ENCODE measurements around the gene INVS. TPM values are rescaled to one million over a fixed set of nuclear protein-coding genes. Genes with fewer than 3 reads are reported as not detected.

INVS gene
- total and polyA plus RNA-seq, 2 experiments from 2014 or later: 8.5 to 17.0 TPM

DNA sequence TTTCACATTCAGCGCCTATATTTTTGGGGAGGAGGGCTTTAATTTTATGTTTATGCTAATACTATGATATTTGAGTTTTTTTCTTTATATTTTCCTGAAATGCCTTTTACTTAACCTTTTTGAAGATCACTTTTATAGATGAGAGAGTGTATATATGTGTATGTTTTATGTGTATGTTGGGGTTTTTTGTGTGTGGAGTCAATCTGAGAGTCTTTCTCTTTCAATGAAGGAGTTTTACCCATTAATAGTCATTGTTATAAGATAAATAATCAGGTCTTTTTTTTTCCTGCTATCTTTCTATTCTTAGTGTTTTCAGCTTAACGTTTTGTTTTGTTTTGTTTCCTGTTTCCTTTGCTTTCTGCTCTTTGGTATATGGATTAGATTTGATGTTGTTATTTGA is 141.5 kb downstream of the INVS start:
- DNase-seq: no peak
- Histone ChIP-seq H3K9me3 (ENCODE audit: low read depth) (no peaks in the 10 kb centered on the region), H4K20me1 (ENCODE audit: insufficient read depth) (0 out of 2 replicates have a peak, but pooled peaks cover 5% of the 10 kb centered on the region), H2AFZ (no peak overlapping the region), H3K4me3 (no peak overlapping the region), H3K9me2 (ENCODE audit: insufficient read depth) (no peaks in the 10 kb centered on the region), H3K27me3 (replicated peaks; ENCODE audit: insufficient read depth) (no peaks in the 10 kb centered on the region), H3K79me2 (ENCODE audit: insufficient read depth) (no peaks in the 10 kb centered on the region; the same call in 1 of the 2 replicates), H3K36me3 (ENCODE audit: low read depth) (no peaks in the 10 kb centered on the region), H3K9ac (no peak overlapping the region), H3F3A (ENCODE audit: insufficient read depth) (no peaks in the 10 kb centered on the region), H3K4me2 (ENCODE audit: unreplicated experiment) (no peak overlapping the region), H3K4me1 (ENCODE audit: insufficient read depth) (no peaks in the 10 kb centered on the region), H3K27ac (no peak overlapping the region)
- TF ChIP-seq EZH2 (IDR thresholded peaks at IDR 0.05; ENCODE audit: insufficient read depth, poor library complexity, severe bottlenecking): no peak
- TF ChIP-seq EZH2phosphoT487 (IDR thresholded peaks at IDR 0.05; ENCODE audit: insufficient read depth, low read depth): no peak
- 77 to 83% methylated on average over 2 of the region's 2 CpGs for WGBS, 2 experiments (ENCODE audit: low coverage in 1 of 2, low lambda C conversion rate in 2 of 2, missing lambda C conversion rate in 2 of 2)
- in situ Hi-C loops (cut with MboI): no loop called here

DNA sequence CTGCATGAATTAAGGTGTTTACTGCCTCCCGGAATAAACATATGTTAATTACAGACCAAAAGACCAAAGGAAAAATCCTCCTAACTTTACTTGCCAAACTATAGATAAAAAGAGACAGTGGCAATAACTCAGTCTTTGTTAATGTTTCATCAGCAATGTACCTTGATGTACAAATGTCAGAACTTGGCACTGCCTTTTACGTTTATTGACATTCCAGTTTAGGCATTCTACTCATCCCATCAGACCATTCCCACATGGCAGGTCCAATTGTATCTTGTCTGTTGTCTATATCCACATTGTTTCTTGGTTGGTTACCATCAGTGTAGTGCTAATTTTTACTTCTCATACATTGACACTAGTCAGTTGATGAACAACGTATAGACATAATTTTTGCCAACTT is 168.2 kb downstream of the INVS start:
- Histone ChIP-seq H3K27ac (no peak overlapping the region), H3K27me3 (replicated peaks; ENCODE audit: insufficient read depth) (no peaks in the 10 kb centered on the region), H3F3A (ENCODE audit: insufficient read depth) (no peaks in the 10 kb centered on the region), H3K4me3 (no peak overlapping the region), H3K36me3 (ENCODE audit: low read depth) (no peaks in the 10 kb centered on the region), H3K4me1 (ENCODE audit: insufficient read depth) (no peaks in the 10 kb centered on the region), H3K9me3 (ENCODE audit: low read depth) (no peaks in the 10 kb centered on the region), H4K20me1 (ENCODE audit: insufficient read depth) (no peaks in the 10 kb centered on the region), H3K9ac (no peak overlapping the region), H2AFZ (no peak overlapping the region), H3K9me2 (ENCODE audit: insufficient read depth) (no peaks in the 10 kb centered on the region), H3K79me2 (ENCODE audit: insufficient read depth) (no peaks in the 10 kb centered on the region), H3K4me2 (ENCODE audit: unreplicated experiment) (no peak overlapping the region)
- 95 to 99% methylated on average over 3 of the region's 3 CpGs for WGBS, 2 experiments (ENCODE audit: low coverage in 1 of 2, low lambda C conversion rate in 2 of 2, missing lambda C conversion rate in 2 of 2)
- no peak for DNase-seq
- in situ Hi-C loops (cut with MboI): no loop called here
- TF ChIP-seq EZH2phosphoT487 (IDR thresholded peaks at IDR 0.05; ENCODE audit: insufficient read depth, low read depth): no peak
- no peak for TF ChIP-seq EZH2 (IDR thresholded peaks at IDR 0.05; ENCODE audit: insufficient read depth, poor library complexity, severe bottlenecking)

DNA sequence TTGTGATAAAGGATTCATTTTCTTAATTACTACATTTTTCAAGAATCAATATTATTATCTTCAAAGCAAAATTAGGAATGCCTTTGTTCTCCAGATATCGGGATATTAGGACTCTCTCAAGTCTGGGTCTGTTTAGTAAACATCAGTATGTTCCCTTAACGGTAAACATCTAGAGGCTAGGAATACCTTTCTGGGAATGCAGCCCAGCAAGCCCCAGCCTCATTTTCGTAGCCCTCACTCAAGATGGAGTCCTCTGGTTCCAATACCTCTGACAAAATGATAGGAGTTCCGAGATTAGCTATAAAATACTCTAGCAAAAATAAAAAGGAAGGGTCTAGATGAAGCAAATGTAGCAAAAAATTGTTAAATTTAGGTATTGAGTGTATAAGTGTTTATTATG is 169.2 kb downstream of the INVS start:
- 96 to 98% methylated on average over 4 of the region's 4 CpGs for WGBS, 2 experiments (ENCODE audit: low coverage in 1 of 2, low lambda C conversion rate in 2 of 2, missing lambda C conversion rate in 2 of 2)
- Histone ChIP-seq H3K9me3 (ENCODE audit: low read depth) (no peaks in the 10 kb centered on the region), H3K9ac (no peak overlapping the region), H3K79me2 (ENCODE audit: insufficient read depth) (no peaks in the 10 kb centered on the region), H2AFZ (no peak overlapping the region), H3F3A (ENCODE audit: insufficient read depth) (no peaks in the 10 kb centered on the region), H3K4me3 (no peak overlapping the region), H3K4me2 (ENCODE audit: unreplicated experiment) (no peak overlapping the region), H3K9me2 (ENCODE audit: insufficient read depth) (no peaks in the 10 kb centered on the region), H3K27ac (no peak overlapping the region), H4K20me1 (ENCODE audit: insufficient read depth) (no peaks in the 10 kb centered on the region), H3K36me3 (ENCODE audit: low read depth) (no peaks in the 10 kb centered on the region), H3K4me1 (ENCODE audit: insufficient read depth) (no peaks in the 10 kb centered on the region), H3K27me3 (replicated peaks; ENCODE audit: insufficient read depth) (no peaks in the 10 kb centered on the region)
- no peak for DNase-seq
- in situ Hi-C loops (cut with MboI): no loop called here
- TF ChIP-seq EZH2 (IDR thresholded peaks at IDR 0.05; ENCODE audit: insufficient read depth, poor library complexity, severe bottlenecking) (no peak), EZH2phosphoT487 (IDR thresholded peaks at IDR 0.05; ENCODE audit: insufficient read depth, low read depth) (no peak)

DNA sequence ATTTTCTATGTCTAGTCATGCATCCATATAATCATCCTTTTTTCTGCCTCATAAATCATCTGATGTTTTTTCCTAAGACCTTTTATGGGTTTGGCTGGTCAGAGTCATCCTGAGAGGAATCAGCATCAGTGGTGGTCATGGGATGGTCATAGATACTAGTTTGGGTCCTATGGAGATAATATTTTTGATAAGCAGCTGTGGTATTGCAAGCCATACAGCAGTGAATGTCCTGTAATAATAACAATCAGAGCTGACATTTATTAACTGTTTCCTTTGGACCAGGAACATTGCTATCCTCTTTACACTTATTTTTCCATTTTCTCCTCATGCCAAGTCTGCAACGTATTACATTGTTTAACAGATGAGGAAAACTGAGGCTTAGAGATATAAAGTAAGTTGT is 170.6 kb downstream of the INVS start:
- no peak overlapping the region for H3K9ac ChIP-seq
- H3K4me1 ChIP-seq (ENCODE audit: insufficient read depth): no peaks in the 10 kb centered on the region
- no peaks in the 10 kb centered on the region for H3K36me3 ChIP-seq (ENCODE audit: low read depth)
- no peaks in the 10 kb centered on the region for H3F3A ChIP-seq (ENCODE audit: insufficient read depth)
- 97 to 100% methylated on average over 1 of the region's 1 CpG for WGBS, 2 experiments (ENCODE audit: low coverage in 1 of 2, low lambda C conversion rate in 2 of 2, missing lambda C conversion rate in 2 of 2)
- TF ChIP-seq EZH2phosphoT487 (IDR thresholded peaks at IDR 0.05; ENCODE audit: insufficient read depth, low read depth) (no peak), EZH2 (IDR thresholded peaks at IDR 0.05; ENCODE audit: insufficient read depth, poor library complexity, severe bottlenecking) (no peak)
- H3K4me3 ChIP-seq: no peak overlapping the region
- no peaks in the 10 kb centered on the region for H3K9me2 ChIP-seq (ENCODE audit: insufficient read depth)
- no peaks in the 10 kb centered on the region for H4K20me1 ChIP-seq (ENCODE audit: insufficient read depth)
- DNase-seq: no peak
- no peaks in the 10 kb centered on the region for H3K79me2 ChIP-seq (ENCODE audit: insufficient read depth)
- in situ Hi-C loops (cut with MboI): no loop called here
- no peak overlapping the region for H3K4me2 ChIP-seq (ENCODE audit: unreplicated experiment)
- no peaks in the 10 kb centered on the region for H3K9me3 ChIP-seq (ENCODE audit: low read depth)
- H3K27ac ChIP-seq: no peak overlapping the region
- H2AFZ ChIP-seq: no peak overlapping the region
- no peaks in the 10 kb centered on the region for H3K27me3 ChIP-seq (replicated peaks; ENCODE audit: insufficient read depth)

Measured in GM23248 (cell line).